ENCODE data around the gene TVP23C.

TVP23C gene

DNA sequence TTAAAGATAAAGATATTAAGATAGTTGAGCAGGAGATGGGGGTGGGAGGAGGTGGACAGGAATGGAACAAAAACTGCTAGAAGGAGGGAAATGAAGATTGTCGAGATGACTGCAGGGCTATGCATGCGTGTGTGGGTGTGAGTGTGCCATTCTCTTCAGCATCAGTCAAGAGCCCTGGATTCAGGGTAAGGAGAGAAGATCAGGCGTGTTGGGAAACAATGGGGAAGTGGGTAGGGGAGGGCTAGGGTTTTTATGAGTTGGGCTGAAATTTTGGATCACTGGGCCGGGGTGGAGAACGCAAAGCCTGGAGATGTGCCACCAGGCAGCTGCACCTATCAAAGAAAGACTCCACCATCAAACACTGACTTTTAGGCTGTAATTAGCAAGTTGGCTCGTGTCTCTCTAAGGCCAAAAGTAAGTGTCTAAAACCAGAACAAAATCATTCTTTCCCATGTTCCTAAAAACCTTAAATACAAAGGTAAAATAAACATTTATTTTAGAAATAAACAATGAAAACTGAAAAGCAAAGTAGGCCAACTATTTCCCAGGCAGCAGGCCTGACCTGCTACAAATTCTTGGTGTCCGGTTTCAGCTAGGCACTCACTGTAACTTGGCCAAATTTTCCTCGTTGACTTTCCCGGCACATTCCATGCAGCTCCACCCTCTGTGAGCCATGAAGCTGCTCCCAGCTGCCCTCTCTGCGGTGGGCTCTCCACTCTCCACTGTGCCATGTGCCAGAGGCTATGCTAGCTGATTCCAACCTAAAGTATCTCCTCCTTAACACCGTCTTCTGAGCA, 100.1 kb downstream of the TVP23C start:
- no peak for DNase-seq

- DNase-seq, result no peak
Measured at GRCh38 chr17:15457723-15458094, 105.6 kb downstream of the TVP23C start.

- no peak for DNase-seq
Measured at GRCh38 chr17:15456972-15457722, 106.1 kb downstream of the TVP23C start.

GRCh38 chr17:15456496-15456895, 106.8 kb downstream of the TVP23C start:
- no peak for DNase-seq

GRCh38 chr17:15454346-15454745, 108.9 kb downstream of the TVP23C start:
- no peak for DNase-seq

GRCh38 chr17:15453782-15454181, 109.5 kb downstream of the TVP23C start:
- no peak for DNase-seq

- no peak for DNase-seq
Measured at GRCh38 chr17:15453246-15453645, 110.0 kb downstream of the TVP23C start.

GRCh38 chr17:15452746-15453145, 110.5 kb downstream of the TVP23C start:
- DNase-seq, result no peak

All from activated naive CD4-positive, alpha-beta T cell treated with Interleukin-2 at 50 U/mL for 16 hours (primary cell).